Iris pigment epithelial cell (primary cell): ENCODE data around the gene LAMA5.

Experiments used
- DNase-seq: peaks from one replicate; pipeline ENCODE4 v3.0.0-alpha.2; 2011; ENCODE audit warnings: low read depth

The LAMA5 gene

DNA sequence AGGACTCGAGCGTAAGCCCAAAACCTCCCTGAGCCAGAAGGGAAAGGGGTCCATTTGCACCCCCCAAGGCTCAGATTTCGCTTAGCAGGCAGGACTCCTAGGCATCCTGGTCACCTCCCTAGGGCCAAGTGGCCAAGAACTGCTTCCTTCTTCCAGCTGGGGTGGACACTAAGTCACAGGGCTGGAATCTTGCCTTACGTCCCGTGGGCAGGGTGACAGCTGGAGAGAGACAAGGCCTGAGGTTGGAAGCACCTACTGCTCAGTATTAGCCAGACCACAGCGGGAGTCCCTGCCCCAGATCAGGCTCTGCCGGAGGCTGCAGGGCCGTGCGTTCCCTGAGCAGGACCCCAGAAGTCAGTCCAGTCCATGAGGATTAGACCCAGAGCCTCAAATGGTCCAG, 19.7 kb downstream of the LAMA5 start:
- DNase-seq, result no peak

DNA sequence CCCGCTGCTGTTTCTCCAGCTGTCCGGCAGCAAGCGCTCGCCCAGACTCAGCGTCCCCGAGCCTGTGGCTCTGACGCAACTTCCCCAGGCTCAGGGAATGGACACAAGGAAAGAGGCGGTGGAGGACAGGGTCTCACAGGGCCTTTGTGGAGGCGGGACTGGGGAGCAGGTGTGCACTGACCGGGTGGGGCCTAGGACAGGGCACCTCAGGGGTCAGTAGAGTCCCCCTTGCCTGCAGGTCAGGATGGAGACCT, 20.0 kb downstream of the LAMA5 start:
- no peak for DNase-seq

- no peak for DNase-seq
Measured at GRCh38 chr20:62346398-62347150, 20.5 kb downstream of the LAMA5 start.

- no peak for DNase-seq
Measured at GRCh38 chr20:62345681-62346370, 21.3 kb downstream of the LAMA5 start.

DNA sequence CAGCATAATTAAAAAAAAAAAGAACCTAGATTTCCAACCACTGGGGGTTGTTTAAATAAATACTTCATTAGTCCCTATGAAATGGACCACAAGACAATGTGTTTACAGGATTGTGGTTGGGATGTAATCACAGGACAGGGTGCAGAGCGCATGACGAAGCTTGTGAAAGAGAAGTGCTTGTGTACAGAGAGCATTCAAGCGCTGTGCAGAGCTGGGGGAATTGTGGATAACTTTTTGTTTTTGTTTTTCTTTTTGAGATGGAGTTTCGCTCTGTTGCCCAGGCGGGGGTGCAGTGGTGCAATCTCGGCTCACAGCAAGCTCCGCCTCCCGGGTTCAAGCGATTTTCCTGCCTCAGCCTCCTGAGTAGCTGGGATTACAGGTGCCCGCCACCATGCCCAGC, 22.3 kb downstream of the LAMA5 start:
- peak; percentile 55 for DNase-seq

GRCh38 chr20:62344092-62344491, 23.0 kb downstream of the LAMA5 start:
- DNase-seq, result no peak

GRCh38 chr20:62342910-62343309, 24.2 kb downstream of the LAMA5 start:
- DNase-seq, result no peak

DNA sequence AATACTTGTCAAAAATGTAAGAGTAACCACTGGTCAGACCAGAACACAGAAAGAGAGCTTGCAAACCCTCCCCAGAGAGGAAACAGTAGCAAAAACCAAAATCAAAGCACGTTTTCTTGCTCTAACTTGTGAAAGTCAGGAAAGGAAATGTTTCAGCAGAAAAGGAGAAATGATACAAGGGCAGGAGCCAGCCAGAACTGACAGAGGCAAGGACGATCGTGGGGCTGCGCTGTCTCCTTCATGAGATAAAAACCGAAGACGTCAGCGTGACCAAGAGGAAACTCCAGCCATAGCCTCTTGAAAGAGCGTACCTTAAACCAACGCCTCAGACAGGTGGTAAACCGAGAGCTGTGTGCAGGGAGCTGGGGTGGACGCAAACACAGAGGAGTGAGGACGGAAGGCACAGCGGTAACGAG, 27.5 kb downstream of the LAMA5 start:
- DNase-seq, result no peak

DNA sequence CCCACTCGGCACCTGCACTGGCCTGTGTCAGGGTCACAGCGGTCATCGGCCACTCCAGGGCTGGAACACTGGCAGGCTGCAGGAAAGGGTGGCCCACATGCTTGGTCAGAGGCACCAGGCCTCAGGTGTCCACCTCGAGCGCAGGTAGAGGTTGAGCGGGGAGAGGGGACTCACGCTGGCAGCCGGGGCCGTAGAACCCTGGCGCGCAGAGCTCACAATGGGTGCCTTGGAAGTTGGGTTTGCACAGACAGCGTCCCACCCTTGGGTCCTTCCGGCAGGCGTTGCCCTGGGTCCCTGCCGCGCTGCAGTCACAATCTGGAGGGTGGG, 28.9 kb downstream of the LAMA5 start:
- DNase-seq, result no peak

DNA sequence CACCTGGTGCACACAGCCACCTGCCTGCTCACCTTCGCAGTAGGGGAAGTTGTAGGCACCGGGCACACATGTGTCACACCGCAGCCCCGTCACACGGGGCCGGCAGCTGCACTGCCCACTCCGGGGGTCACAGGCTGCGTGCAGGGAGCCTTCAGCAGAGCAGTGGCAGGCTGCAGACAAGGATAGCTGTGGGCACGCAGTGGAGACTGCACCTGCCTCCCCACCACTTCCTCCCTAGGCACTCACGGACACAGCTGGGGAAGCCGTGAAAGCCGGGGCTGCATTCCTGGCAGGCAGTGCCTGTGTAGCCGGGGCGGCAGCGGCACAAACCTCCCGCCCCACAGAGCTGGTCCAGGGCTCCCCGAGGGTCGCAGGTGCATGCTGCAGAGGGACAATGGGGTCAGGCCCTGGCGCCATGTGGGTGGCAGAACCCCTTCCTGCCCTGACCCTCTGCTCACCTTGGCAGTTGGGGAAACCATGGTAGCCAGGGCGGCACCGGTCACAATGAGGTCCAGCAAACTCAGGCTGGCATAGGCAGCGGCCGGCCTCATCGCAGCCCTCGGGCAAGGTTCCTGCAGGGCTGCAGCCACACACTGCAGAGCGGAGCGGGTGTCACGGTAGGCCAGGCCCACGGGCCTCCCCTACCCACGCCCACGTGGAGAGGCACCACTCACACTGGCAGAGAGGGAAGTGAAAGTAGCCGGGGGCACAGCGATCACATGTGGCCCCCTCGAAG, 29.4 kb downstream of the LAMA5 start:
- DNase-seq, result no peak

DNA sequence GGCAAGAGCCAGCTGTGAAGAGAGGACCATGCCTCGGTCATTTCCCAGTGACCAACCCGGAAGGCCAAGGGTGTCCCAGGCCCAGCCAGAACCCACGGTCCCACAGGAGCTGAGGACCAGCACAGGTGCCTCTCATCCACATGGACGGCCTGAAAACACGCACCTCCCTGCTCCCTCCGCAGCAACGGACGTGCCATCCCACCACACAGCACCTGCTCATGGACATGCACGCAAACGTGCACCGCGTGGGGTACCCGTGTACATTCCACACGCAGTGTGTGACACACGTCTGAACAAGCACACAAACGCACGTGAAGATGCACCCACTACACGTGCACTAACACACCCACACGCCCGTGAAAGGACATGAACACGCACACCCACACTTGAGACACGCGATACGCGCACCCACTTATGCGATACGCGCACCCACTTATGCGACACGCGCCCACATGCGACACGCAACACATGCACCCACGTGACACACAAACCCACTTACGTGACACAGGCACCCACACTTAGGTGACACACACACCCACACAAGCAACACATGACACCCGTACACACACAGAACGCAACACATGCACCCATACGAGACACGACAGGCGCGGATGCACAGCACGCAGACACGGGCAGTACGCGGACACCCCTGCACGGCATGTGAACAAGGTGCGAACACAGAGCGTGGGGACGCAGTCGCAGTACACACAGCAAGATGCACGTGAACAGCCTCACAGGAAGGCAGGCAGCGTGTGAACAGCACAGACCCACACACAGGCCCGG, 30.1 kb downstream of the LAMA5 start:
- DNase-seq, result no peak

GRCh38 chr20:62336329-62336728, 30.8 kb downstream of the LAMA5 start:
- DNase-seq, result no peak

- no peak for DNase-seq
Measured at GRCh38 chr20:62335532-62335931, 31.6 kb downstream of the LAMA5 start.

DNA sequence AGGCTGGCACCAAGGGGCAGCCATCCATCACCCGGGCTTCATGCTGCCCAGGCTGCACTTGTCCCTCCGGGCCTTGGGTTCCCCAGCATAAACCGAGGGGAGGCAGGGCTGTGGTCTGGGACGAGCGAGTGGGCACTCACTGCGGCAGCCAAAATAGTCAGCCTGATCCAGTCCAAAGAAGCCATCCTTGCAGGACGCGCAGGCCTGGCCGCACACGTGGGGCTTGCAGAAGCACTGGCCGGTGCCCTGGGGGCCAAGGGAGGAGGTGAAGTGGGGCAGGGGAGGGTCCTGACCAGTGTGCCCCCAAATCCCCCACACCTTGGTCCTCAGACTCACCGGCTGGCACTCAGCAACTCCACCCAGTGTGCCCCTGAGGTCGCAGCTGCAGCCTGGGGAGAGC, 32.2 kb downstream of the LAMA5 start:
- no peak for DNase-seq

DNA sequence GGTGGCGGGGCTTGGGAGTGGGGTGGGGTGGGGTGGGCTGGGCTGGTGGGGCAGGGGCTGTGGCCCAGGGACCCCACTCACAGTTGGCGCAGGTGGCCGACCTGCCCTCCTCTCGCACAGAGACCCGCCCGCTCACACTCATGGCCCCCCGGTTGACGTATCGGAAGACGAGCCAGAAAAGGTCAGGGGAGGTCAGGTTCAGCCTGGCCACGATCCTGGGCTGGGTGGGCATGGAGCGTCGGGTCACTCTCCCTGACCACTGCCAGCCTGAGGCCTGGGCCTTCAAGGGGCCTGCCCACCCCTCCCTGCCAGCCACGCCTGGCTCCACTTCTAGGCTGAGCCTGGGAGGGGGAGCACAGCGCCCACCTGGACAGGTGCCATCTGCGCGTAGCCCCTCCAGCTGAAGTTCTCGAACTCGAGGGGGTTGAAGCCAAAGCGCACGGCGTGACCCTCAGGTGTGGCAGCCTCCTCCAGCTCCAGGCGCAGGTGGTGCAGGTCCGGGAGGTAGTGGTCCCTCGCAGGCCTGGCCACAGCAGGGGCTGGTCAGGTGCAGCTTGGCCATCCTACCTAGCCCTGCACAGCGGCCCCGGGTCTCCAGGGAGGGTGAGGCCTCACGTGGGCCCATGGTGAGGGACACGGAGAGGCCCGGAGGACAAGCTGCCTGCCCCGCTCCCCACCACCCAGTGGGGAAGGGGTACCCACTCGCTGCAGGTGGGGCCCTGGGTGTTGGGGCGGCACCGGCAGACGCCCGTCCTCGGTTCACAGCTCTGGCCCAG, 33.1 kb downstream of the LAMA5 start:
- DNase-seq, result no peak

GRCh38 chr20:62332989-62333819, 33.9 kb downstream of the LAMA5 start:
- DNase-seq, result no peak

GRCh38 chr20:62332421-62332820, 34.7 kb downstream of the LAMA5 start:
- no peak for DNase-seq

DNA sequence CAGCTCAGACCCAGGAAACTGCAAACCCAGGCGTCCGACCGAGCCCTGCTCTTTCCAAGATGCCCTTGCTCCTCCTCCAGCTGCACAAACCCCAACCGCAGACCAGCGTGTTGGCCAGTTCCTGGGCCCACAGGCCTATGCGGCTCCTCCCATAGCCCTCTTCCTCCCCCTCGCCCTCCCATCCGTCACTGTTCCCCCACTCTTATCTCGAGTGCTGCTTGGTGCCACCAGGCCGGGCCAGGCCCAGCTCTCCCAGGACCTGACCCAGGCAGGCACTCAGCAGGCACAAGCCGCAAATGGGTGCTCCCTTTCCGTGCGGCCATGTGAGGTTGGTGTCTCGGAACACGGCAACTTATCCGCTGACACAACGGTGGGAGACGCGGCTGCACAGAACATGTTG, 35.8 kb downstream of the LAMA5 start:
- DNase-seq, result no peak

GRCh38 chr20:62330576-62331317, 36.4 kb downstream of the LAMA5 start:
- DNase-seq, result no peak
